Heart left ventricle (tissue), 13 donors: ENCODE results near the gene SYNGR1.

Experiments used
- CTCF ChIP-seq, 12 donors: fragments of 200-600 bp; sonication (generic) in 4 of 12; IDR thresholded peaks; one replicate each; pipeline versions ENCODE4 v1.5.0 to v1.8.0; 2018 to 2022; ENCODE audit warnings: antibody characterized with exemption in 12 of 12, mild to moderate bottlenecking in 5 of 12
- POLR2A ChIP-seq, 2 donors: fragments of 450-650 bp; IDR thresholded peaks; one replicate each; pipeline ENCODE4 v1.6.1; 2017; ENCODE audit warnings: antibody characterized with exemption in 2 of 2, mild to moderate bottlenecking in 2 of 2, moderate library complexity in 2 of 2
- donor health status: ischemic (EF 13 %, LVEDD 7.1; RV severe dilation, severe dysfunction).
- donor health status: DM: no; HTN: yes; CAD: no.
- donor health status: DM: no; HTN: no; CAD: no.
- donor health status: ischemic (EF 25% LVEDD 6.9; RV normal size, moderate dysfunction).
- donor health status: ischemic (EF 25% LVEDD 5.7; RV mildly dilated, moderate dysfunction).
- donor health status: ischemic (EF 35%, LVEDD 5.7; RV mildly dilated, moderate dysfunction).
- donor health status: nonischemic (EF 11% LVEDD 7.7; RV severe dilation, severe dysfunction).
- donor health status: DM: yes; HTN: yes; CAD: no.
- donor health status: PGD.
- donor health status: ischemic (EF 29% LVEDD 5.4; RV normal size, mild dysfunction).
- donor health status: nonischemic (EF 23%, LVEDD 6.1; RV moderate dilation, normal function).

GRCh38 chr22:39364714-39365491 lies 15.1 kb downstream of the SYNGR1 start:
- TF ChIP-seq CTCF (IDR thresholded peaks at IDR 0.05) (peak in 2 of 12 donors; percentile 15 to 26), POLR2A (IDR thresholded peaks at IDR 0.05) (no peak)
